GM21381 (cell line): ENCODE data around the gene DHRSX.

ENCODE experiments used
- ATAC-seq: cut with Tn5 transposase; IDR thresholded peaks from one replicate; pipeline ENCODE4 v1.9.1; 2021; ENCODE audit warnings: mild to moderate bottlenecking, moderate library complexity; ENCODE audit not compliant: unreplicated experiment

DHRSX gene

DNA sequence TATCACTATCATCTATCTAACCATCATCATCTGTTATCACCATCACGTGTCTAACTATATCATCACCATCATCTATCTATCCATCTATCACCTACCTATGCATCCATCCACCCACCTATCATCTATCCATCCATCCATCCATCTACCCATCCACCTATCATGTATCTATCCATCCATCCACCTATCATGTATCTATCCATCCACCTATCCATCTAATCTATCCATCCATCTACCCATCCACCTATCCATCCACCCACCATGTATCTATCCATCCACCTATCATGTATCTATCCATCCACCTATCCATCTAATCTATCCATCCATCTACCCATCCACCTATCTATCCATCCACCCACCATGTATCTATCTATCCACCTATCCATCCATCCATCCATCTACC lies 316.7 kb downstream of the DHRSX start:
- no peak for ATAC-seq

DNA sequence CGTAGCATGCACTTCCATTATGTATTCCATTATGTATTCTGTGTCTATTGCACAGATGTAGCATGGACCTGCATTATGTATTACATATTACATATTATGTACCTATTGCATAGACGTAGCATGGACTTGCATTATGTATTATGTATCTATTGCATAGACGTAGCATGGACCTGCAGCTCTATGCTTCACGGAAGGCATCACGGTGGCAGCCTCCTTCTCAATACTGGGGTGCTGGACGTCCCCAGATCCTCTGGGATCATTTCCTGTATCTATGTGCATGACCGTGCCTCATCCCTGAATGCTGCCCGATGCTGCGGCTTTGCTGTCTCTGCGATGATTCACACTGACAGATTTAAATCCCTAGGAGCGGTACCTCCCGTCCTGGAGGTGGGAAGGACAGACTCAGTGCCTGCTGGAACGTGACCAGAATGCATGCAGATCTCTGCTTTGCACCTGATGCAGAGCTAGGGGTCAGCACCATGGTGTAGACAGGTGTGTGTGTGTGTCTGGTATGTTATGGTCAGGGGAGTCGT lies 317.5 kb downstream of the DHRSX start:
- ATAC-seq: no peak

DNA sequence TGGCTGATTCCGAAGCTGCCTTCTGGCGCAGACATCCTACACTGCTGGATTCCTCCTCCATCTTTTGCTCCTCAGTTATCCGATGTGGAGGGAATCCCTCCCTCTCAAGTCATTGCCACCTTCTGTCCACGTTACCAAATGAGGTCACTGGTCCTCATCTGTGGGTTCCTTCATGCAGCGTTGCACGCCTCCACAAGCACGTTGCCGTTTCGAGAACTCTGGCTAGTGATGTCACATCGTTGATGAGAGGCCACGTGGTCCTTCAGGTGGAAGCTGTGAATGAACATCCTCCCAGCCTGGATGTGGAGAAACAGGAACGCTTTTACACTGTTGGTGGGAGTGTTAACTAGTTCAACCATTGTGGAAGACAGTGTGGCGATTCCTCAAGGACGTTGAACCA lies 323.2 kb downstream of the DHRSX start:
- no peak for ATAC-seq

DNA sequence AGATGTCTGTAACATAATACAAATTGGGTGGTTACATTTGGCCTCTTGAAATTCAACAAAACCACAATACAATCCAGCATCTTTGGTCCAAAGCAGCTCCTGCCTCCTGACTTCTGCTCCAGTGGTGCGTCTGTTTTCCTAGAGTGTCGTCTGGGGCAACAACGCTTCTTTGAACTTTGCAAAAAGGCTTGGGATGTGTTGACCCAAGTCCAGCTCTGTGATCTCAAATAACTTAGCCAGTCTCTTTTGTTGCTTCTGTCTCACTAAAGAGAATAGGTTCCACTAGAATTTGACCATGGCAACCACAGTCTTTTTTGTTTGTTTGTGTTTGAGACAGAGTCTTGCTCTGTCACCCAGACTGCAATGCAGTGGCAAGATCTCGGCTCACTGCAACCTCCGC lies 324.0 kb downstream of the DHRSX start:
- ATAC-seq: no peak

DNA sequence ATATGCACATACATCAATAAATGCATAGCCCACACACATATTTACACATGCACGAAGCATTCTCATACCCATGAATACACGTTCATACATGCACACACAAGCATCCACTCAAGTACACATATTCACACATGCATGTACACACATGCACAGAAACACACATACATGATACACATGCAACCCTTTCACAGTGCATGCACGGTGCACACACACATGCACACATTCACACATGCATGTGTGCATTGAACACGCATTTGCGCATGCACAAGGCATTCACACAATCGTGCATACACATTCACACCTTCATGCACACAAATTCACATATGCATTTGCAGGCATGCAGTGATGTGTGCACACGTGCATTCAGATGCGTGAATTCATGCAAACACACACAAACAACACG lies 324.5 kb downstream of the DHRSX start:
- no peak for ATAC-seq

DNA sequence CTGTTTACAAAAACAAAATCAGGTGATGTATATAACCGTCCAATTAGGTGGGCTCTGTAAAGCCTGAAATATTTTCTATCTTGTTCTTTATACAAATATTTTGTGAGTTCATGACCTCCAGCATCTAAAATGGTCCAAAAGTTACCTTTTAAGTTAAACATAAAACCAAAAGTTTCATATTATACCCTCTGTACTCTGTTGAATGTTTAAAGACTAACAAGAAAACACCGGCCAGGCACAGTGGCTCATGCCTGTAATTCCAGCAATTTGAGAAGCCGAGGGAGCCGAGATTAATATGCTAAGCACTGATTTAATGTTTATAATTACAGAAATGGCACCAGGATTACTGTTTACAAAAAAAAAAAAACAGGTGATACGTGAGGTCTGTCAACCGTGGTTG lies 328.4 kb downstream of the DHRSX start:
- ATAC-seq: no peak
